Omental fat pad (tissue), 4 donors: Measurements from ENCODE around the gene LRRC72. TPM values are rescaled to one million over a fixed set of nuclear protein-coding genes. Genes with fewer than 3 reads are reported as not detected.
"Not testable (repeated sequence)": the region's sequence is repeated elsewhere in the genome, so short reads cannot be mapped to it uniquely, and the experiment has no call there.

Source experiments
- ATAC-seq: fragments of 150-250 bp; one replicate; pipeline ENCODE4 v1.9.1; 2016; ENCODE audit warnings: mild to moderate bottlenecking, moderate library complexity; ENCODE audit not compliant: low FRiP score
- DNase-seq: peaks from one replicate; pipeline ENCODE4 v3.0.0-alpha.2; 2019; ENCODE audit warnings: low spot score
- total RNA-seq, 4 donors: library from RNA; depleted of rRNA; stranded (reverse); fragments of >200 nt; gene quantifications; one replicate each; pipeline ENCODE4 v1.1.0, GENCODE V29; 2016
- TF ChIP-seq, protein P1 (sequence below), 3 donors: fragments of 450-650 bp; IDR thresholded peaks; one replicate each; pipeline ENCODE4 v1.5.1; 2016 to 2017; ENCODE audit warnings: antibody characterized with exemption in 3 of 3, mild to moderate bottlenecking in 3 of 3, moderate library complexity in 2 of 3

Gene LRRC72
- total RNA-seq, 4 donors from 2014 or later: not detected

DNA sequence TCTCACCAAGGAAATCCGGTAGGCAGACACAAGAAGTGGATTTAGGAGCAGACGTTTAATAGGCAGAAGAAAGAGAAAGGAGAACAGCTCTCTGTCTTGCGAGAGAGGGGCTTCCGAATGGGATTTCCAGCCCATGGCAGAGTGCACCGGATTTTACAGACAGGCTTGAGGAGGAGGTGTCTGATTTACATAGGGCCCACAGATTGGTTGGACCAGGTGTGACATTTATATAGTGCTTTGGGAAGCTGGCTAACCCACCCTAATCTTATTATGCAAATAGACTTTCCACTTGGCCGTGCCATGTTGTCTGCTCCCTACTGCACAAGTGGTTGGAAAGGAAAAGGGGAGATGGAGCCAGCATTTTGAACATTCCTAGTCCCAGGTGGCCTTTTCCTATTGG lies 61.2 kb downstream of the LRRC72 start:
- DNase-seq: no peak
- TF ChIP-seq, protein P1, sequence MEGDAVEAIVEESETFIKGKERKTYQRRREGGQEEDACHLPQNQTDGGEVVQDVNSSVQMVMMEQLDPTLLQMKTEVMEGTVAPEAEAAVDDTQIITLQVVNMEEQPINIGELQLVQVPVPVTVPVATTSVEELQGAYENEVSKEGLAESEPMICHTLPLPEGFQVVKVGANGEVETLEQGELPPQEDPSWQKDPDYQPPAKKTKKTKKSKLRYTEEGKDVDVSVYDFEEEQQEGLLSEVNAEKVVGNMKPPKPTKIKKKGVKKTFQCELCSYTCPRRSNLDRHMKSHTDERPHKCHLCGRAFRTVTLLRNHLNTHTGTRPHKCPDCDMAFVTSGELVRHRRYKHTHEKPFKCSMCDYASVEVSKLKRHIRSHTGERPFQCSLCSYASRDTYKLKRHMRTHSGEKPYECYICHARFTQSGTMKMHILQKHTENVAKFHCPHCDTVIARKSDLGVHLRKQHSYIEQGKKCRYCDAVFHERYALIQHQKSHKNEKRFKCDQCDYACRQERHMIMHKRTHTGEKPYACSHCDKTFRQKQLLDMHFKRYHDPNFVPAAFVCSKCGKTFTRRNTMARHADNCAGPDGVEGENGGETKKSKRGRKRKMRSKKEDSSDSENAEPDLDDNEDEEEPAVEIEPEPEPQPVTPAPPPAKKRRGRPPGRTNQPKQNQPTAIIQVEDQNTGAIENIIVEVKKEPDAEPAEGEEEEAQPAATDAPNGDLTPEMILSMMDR (IDR thresholded peaks at IDR 0.05): no peak
- no peak for ATAC-seq

DNA sequence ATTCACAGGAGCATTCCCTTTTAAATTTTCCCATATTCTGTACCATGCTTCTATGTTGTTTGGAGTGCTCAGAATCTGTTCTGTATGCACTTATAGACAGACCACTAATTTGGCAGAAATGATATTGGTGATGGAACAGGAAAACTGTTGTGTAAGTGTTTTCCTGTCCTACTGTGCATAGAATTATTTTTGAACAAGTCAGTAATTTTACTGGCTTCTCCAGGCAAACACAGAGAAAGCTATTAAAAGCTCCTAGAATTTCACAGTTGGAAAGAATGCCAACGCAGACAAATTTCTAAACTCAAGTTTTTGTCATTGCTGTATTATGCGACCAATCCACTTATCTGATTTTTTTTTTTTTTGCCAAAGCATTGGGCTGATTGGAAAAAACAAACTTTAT lies 63.3 kb downstream of the LRRC72 start:
- DNase-seq (no peak), ATAC-seq (no peak)
- TF ChIP-seq, protein P1 (IDR thresholded peaks at IDR 0.05): no peak

- TF ChIP-seq, protein P1 (IDR thresholded peaks at IDR 0.05): no peak
- no peak for DNase-seq
- no peak for ATAC-seq
Measured at GRCh38 chr7:16590424-16590823, 63.8 kb downstream of the LRRC72 start.

DNA sequence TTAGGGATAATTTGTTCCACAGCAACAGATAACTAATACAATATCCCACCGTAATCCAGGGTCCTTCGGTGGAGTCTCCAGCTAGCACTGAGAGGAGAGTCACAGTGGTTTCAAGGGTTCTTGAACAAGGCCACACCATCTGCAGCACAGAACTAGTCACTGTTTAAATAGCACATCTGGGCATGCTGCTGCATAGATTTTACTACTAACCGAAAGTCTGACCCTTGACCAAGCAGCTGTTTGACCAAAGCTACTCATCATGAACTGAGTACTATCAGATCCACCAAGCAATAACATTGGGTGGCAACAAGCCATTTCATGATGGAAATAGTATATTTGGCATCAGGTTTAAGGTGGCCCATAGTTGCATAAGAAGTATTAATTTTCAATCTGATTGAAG lies 65.8 kb downstream of the LRRC72 start:
- DNase-seq (no peak), ATAC-seq (no peak)
- TF ChIP-seq, protein P1 (IDR thresholded peaks at IDR 0.05): no peak

DNA sequence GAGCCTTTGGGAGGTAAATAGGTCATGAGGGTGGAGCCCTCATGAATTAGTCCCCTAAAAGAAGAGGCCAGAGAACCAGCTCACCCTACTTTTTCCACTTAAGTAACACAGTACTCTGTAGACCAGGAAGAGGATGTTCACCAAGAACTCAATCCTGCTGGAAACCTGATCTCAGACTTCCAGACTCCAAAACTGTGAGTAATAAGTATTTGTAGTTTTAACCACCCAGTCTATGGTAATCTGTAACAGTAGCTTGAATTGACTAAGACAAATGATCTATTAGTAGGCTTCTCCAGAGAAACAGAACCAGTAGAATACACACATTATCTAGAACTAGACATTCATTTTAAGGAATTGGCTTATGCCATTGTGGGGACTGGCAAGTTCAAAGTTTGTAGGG lies 67.4 kb downstream of the LRRC72 start:
- TF ChIP-seq, protein P1 (IDR thresholded peaks at IDR 0.05): no peak
- DNase-seq (no peak), ATAC-seq (no peak)

DNA sequence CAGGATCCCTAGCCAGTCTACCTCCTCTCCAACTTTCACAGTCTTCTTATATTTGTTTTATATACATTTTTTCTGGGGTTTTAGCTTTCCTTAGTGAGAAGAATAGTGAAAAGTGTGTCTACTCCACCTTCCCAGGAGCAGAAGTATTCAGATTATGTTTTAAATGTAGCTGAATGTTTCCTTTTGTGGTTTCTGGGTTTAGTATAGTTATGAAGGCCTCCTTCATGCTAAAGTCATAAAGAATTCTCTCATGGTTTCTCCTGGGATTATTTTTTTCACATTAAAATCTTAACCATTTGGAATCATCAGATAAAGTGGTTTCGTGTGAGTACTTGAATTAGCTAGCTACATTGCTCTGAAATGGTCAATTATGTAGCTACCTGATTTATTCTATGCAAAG lies 68.1 kb downstream of the LRRC72 start:
- TF ChIP-seq, protein P1 (IDR thresholded peaks at IDR 0.05): no peak
- no peak for ATAC-seq
- DNase-seq: no peak

GRCh38 chr7:16595596-16595995 lies 69.0 kb downstream of the LRRC72 start:
- DNase-seq, ATAC-seq: not testable (repeated sequence)

- TF ChIP-seq, protein P1 (IDR thresholded peaks at IDR 0.05): no peak
- no peak for ATAC-seq
- no peak for DNase-seq
Measured at GRCh38 chr7:16598015-16598414, 71.4 kb downstream of the LRRC72 start.
